K562 (cell line): ENCODE data around the gene CCN6. TPM values are rescaled to one million over a fixed set of nuclear protein-coding genes. Genes with fewer than 3 reads are reported as not detected.

ENCODE experiments used
- ATAC-seq: fragments of 200-7000 bp; cut with Tn5 transposase; 3 replicates; pipeline ENCODE4 v1.9.1; 2020; ENCODE audit warnings: moderate library complexity
- BruUV-seq: library from RNA; stranded (reverse); fragments of 400-500 nt; replicated peaks from 2 replicates; lab custom pipeline; 2021; lab: Mats Ljungman, UMichigan
- CTCF ChIA-PET: fragments of 300-600 bp; formaldehyde crosslinking; extraction: SDS; loops from one replicate; lab custom pipeline; 2021; ENCODE audit warnings: low intra/inter-chr PET ratio; lab: Yijun Ruan, JAX
- POLR2A ChIA-PET: fragments of 300-600, 350-650 bp; sonication (Branson Sonifier 250); formaldehyde crosslinking; extraction: SDS; loops from one replicate; lab custom pipeline; 2021; ENCODE audit warnings: antibody characterized with exemption, inconsistent platforms; lab: Yijun Ruan, JAX
- DNase-seq, 4 experiments: peaks; one replicate each; pipeline versions ENCODE4 v3.0.0 to v3.0.0-alpha.2; 2011 to 2018; ENCODE audit warnings: low spot score in 3 of 4, mixed read lengths in 3 of 4; ENCODE audit errors: extremely low read depth in 1 of 4
- FAIRE-seq: peaks from 2 replicates; lab custom pipeline; 2011; peaks lifted over from hg19 to GRCh38; lab: Jason Lieb, UNC
- H2AFZ ChIP-seq: 2 replicates; pipeline ENCODE4 v1.6.0; 2011; ENCODE audit warnings: low read depth, low read length, control low read depth, inconsistent platforms
- H3K27ac ChIP-seq: fragments of 200-600 bp; 3 replicates; pipeline ENCODE4 v1.8.0; 2011; ENCODE audit warnings: low read depth, mild to moderate bottlenecking, control low read depth, inconsistent platforms, low read length, moderate library complexity, mixed read lengths; ENCODE audit errors: extremely low read depth
- H3K27me3 ChIP-seq, 2 experiments: fragments of 300-600 bp in 1 of 2; 2 replicates in 1 of 2; 3 replicates in 1 of 2; pipeline versions ENCODE4 v1.6.0 to v1.8.0; 2011; ENCODE audit warnings: inconsistent platforms in 2 of 2, low read length in 2 of 2, mild to moderate bottlenecking in 1 of 2, mixed read lengths in 1 of 2, moderate library complexity in 1 of 2; ENCODE audit not compliant: control insufficient read depth in 2 of 2, insufficient read depth in 2 of 2
- H3K36me3 ChIP-seq: fragments of 300-600 bp; 3 replicates; pipeline ENCODE4 v1.8.0; 2011; ENCODE audit warnings: mild to moderate bottlenecking, low read length, inconsistent platforms; ENCODE audit not compliant: control insufficient read depth, insufficient read depth
- H3K4me1 ChIP-seq, 2 experiments: fragments of 200-600 bp in 1 of 2; replicated peaks in 1 of 2; 2 replicates in 1 of 2; 3 replicates in 1 of 2; pipeline versions ENCODE4 v1.5.1 to v1.8.0; 2011; ENCODE audit warnings: inconsistent platforms in 2 of 2, low read length in 2 of 2, mild to moderate bottlenecking in 1 of 2, mixed read lengths in 1 of 2, moderate library complexity in 1 of 2; ENCODE audit not compliant: control insufficient read depth in 2 of 2, insufficient read depth in 2 of 2
- H3K4me2 ChIP-seq: 2 replicates; pipeline ENCODE4 v1.6.1; 2011; ENCODE audit warnings: low read length, control low read depth, inconsistent platforms, mixed read lengths; ENCODE audit not compliant: insufficient read depth
- H3K4me3 ChIP-seq: fragments of 200-600 bp; sonication (generic), shearing (Covaris generic); 2 replicates; pipeline ENCODE4 v1.5.1; 2016; ENCODE audit warnings: control low read depth, inconsistent platforms
- H3K79me2 ChIP-seq: fragments of 200-600 bp; 3 replicates; pipeline ENCODE4 v1.8.0; 2011; ENCODE audit warnings: low read length, inconsistent platforms; ENCODE audit not compliant: control insufficient read depth, insufficient read depth
- H3K9ac ChIP-seq, 2 experiments: 2 replicates each; pipeline versions ENCODE4 v1.6.0 to v1.6.1; 2011; ENCODE audit warnings: low read depth in 2 of 2, low read length in 2 of 2, control low read depth in 1 of 2, inconsistent platforms in 1 of 2, mild to moderate bottlenecking in 1 of 2, mixed read lengths in 1 of 2; ENCODE audit not compliant: insufficient read depth in 1 of 2
- H3K9me1 ChIP-seq: one replicate; pipeline ENCODE4 v1.6.0; 2011; ENCODE audit warnings: inconsistent platforms, mild to moderate bottlenecking, low read length, moderate library complexity; ENCODE audit not compliant: control insufficient read depth, insufficient read depth
- H3K9me3 ChIP-seq: replicated peaks from 2 replicates; pipeline ENCODE4 v1.5.1; 2011; ENCODE audit warnings: low read depth, low read length, inconsistent platforms; ENCODE audit not compliant: control insufficient read depth, insufficient read depth
- H4K20me1 ChIP-seq: replicated peaks from 2 replicates; pipeline ENCODE4 v1.6.1; 2011; ENCODE audit warnings: low read length, inconsistent platforms, mixed read lengths; ENCODE audit not compliant: control insufficient read depth, insufficient read depth
- EZH2 ChIP-seq: IDR thresholded peaks from 2 replicates; pipeline ENCODE4 v1.6.1; 2012; ENCODE audit warnings: low read depth, mild to moderate bottlenecking, inconsistent platforms, low read length, borderline replicate concordance
- HMG20A ChIP-seq: fragments of 450-650 bp; formaldehyde crosslinking; conservative IDR thresholded peaks from 2 replicates; pipeline ENCODE4 v1.4.0; 2020; ENCODE audit warnings: mild to moderate bottlenecking, mixed read lengths
- IFI16 ChIP-seq: fragments of 250-450 bp; sonication (Bioruptor Pico); IDR thresholded peaks from 2 replicates; pipeline ENCODE4 v2.1.2; 2022; ENCODE audit warnings: mild to moderate bottlenecking, inconsistent platforms
- IRF2 ChIP-seq: sonication (generic); formaldehyde crosslinking; IDR thresholded peaks from 2 replicates; pipeline ENCODE4 v1.8.1; 2022; ENCODE audit warnings: mild to moderate bottlenecking, missing genetic modification reagents
- NFE2 ChIP-seq: IDR thresholded peaks from 2 replicates; pipeline ENCODE4 v1.6.1; 2014; ENCODE audit warnings: antibody characterized with exemption, low read depth
- PYGO2 ChIP-seq: fragments of 450-650 bp; IDR thresholded peaks from 2 replicates; pipeline ENCODE4 v1.6.1; 2016; ENCODE audit warnings: mild to moderate bottlenecking, missing genetic modification characterization, moderate library complexity, missing compliant biosample characterization
- SREBF1 ChIP-seq: fragments of 150-350 bp; IDR thresholded peaks from 2 replicates; pipeline ENCODE4 v1.6.1; 2014; ENCODE audit warnings: antibody characterized with exemption, low read depth, low read length, borderline replicate concordance
- ZNF445 ChIP-seq: fragments of 250-450 bp; sonication (Bioruptor Pico); IDR thresholded peaks from 2 replicates; pipeline ENCODE4 v1.4.0; 2020; ENCODE audit warnings: low read depth, mild to moderate bottlenecking, moderate library complexity
- WGBS: fragments of 100-300 bp; shearing (Covaris generic); methylation state at CpG from one replicate; pipeline ENCODE4 v1.1.6; 2016; ENCODE audit warnings: low coverage, mixed read lengths; ENCODE audit not compliant: insufficient coverage; ENCODE audit errors: missing lambda C conversion rate; 5-methylcytosine and 5-hydroxymethylcytosine counted together
- in situ Hi-C: fragments of 300-500 bp; cut with MboI; formaldehyde crosslinking; loops from 4 replicates; pipeline ENCODE4 v1.15.0; 2018; ENCODE audit warnings: inconsistent platforms, mixed read lengths
- intact Hi-C: fragments of 100-400 bp; cut with micrococcal nuclease; formaldehyde crosslinking; loops from 2 replicates; pipeline ENCODE4 v1.14.2; 2022
- polyA plus RNA-seq, 8 experiments: library from polyadenylated mRNA; depleted of rRNA in 4 of 8; stranded (reverse) in 5 of 8; unstranded in 3 of 8; fragments of >200 nt; fragmentation: Nextera tagmentation in 2 of 8; fragmentation: Illumina TruSeq in 1 of 8; extraction: Ambion mirVana in 2 of 8; extraction: Trizol in 1 of 8; gene quantifications; 2 replicates each; pipeline versions ENCODE4 v1.2.1 to v1.2.3, GENCODE V29; 2011 to 2014; ENCODE audit warnings: inconsistent platforms in 1 of 8, missing spikeins in 1 of 8
- total RNA-seq, 7 experiments: library from RNA; depleted of rRNA in 6 of 7; stranded (reverse); fragments of >200 nt in 6 of 7; fragmentation: Illumina TruSeq in 2 of 7; extraction: Trizol in 2 of 7; gene quantifications; 2 replicates each; pipeline versions ENCODE4 v1.2.1 to v1.2.3, GENCODE V29; 2011 to 2021; ENCODE audit warnings: low replicate concordance in 1 of 7
- TF ChIP-seq, protein P1 (sequence below): fragments of 450-650 bp; formaldehyde crosslinking; IDR thresholded peaks from 2 replicates; pipeline ENCODE4 v1.4.0; 2020; ENCODE audit warnings: mild to moderate bottlenecking, moderate library complexity
- TF ChIP-seq, protein P2 (sequence below): fragments of 450-650 bp; IDR thresholded peaks from 2 replicates; pipeline ENCODE4 v1.6.1; 2018; ENCODE audit warnings: mild to moderate bottlenecking, low read depth; ENCODE audit not compliant: partially characterized antibody
- TF ChIP-seq, protein P3 (sequence below): fragments of 250-450 bp; sonication (Bioruptor Pico); IDR thresholded peaks from 2 replicates; pipeline ENCODE4 v1.5.0; 2021; ENCODE audit warnings: mild to moderate bottlenecking, moderate library complexity

CCN6 gene
- total and polyA plus RNA-seq, 9 of the 15 experiments (the other 6 are each of a cell fraction or from before 2014, with no cell fraction given) = 0.04 to 0.62 (median 0.21) TPM; not detected in 2

DNA sequence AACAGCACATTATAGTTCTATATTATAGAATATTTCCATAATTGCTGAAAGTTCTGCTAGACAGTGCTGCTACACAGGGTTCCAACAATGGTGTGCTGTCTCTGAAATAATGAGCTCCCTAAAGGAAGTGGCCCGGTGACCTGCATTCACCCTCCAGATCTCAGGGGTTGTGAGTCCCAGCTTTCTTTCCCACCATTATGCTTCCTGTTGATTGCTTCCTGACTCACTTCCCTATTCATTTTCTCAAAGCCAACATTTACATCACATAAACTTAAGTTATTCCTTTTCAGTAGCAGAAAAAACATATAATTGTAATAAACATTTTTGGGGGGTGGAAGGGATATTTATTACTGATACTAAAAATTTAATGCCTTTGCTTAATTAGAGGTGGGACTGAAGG lies 12.9 kb upstream of the CCN6 start (continued):
- TF ChIP-seq IFI16 = no peak
- no peak for TF ChIP-seq IRF2 (CRISPR knock-in tag)
- no peak for TF ChIP-seq SREBF1
- TF ChIP-seq, protein P1, sequence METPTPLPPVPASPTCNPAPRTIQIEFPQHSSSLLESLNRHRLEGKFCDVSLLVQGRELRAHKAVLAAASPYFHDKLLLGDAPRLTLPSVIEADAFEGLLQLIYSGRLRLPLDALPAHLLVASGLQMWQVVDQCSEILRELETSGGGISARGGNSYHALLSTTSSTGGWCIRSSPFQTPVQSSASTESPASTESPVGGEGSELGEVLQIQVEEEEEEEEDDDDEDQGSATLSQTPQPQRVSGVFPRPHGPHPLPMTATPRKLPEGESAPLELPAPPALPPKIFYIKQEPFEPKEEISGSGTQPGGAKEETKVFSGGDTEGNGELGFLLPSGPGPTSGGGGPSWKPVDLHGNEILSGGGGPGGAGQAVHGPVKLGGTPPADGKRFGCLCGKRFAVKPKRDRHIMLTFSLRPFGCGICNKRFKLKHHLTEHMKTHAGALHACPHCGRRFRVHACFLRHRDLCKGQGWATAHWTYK (CRISPR knock-in tag) = no peak
- TF ChIP-seq, protein P2, sequence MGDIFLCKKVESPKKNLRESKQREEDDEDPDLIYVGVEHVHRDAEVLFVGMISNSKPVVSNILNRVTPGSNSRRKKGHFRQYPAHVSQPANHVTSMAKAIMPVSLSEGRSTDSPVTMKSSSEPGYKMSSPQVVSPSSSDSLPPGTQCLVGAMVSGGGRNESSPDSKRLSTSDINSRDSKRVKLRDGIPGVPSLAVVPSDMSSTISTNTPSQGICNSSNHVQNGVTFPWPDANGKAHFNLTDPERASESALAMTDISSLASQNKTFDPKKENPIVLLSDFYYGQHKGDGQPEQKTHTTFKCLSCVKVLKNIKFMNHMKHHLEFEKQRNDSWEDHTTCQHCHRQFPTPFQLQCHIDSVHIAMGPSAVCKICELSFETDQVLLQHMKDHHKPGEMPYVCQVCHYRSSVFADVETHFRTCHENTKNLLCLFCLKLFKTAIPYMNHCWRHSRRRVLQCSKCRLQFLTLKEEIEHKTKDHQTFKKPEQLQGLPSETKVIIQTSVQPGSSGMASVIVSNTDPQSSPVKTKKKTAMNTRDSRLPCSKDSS = no peak
- TF ChIP-seq HMG20A (CRISPR knock-in tag) = no peak
- TF ChIP-seq PYGO2 (tag) = no peak
- TF ChIP-seq NFE2 = no peak
- no peak for TF ChIP-seq EZH2

DNA sequence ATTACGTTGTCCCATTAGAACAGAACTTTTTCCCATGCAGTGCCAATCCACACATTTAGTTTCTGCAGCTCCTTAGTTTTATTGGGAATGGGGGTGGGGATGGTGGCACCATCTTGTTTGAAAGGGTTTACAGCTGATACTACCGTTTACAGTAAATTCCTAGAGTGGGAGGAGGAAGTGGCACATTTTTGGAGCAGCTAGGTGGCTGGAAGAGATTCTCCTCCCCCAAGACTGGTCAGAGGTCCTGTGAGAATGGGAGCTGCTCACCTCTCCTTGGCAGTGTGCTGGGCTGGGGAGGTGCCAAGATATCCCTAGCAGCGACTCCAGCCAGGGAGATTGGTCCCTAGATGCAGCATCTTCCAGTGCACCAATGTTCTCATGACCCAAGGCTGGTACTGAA lies 12.4 kb upstream of the CCN6 start:
- no TSS peak for BruUV-seq
- Histone ChIP-seq H3K27me3 (peaks cover 13 to 24% of the 10 kb centered on the region in 2 experiments), H3K9me1 (no peaks in the 10 kb centered on the region), H4K20me1 (no peaks in the 10 kb centered on the region), H3K79me2 (no peaks in the 10 kb centered on the region), H3K4me2 (no peak overlapping the region), H3K36me3 (no peaks in the 10 kb centered on the region), H3K9ac (no peak overlapping the region), H3K9me3 (no peaks in the 10 kb centered on the region; the same call in 1 of the 2 replicates), H3K4me1 (peaks cover 0 to 5% of the 10 kb centered on the region in 2 experiments; a peak in 1 of 5 replicates), H2AFZ (no peak overlapping the region), H3K27ac (no peak overlapping the region), H3K4me3 (no peak overlapping the region)
- WGBS = 12% methylated on average over 3 of the region's 3 CpGs
- in situ Hi-C loops (no loop called here), intact Hi-C loops (loop anchor here (5.0 kb wide), 2 partner anchors 44 to 169 kb away; partner anchors contain the start of gene FYN)
- FAIRE-seq (no peak), DNase-seq (no peak), ATAC-seq (no peak)
- CTCF ChIA-PET = no interaction called here
- POLR2A ChIA-PET = no interaction called here
- TF ChIP-seq ZNF445 (CRISPR knock-in tag) = no peak
- TF ChIP-seq, protein P3, sequence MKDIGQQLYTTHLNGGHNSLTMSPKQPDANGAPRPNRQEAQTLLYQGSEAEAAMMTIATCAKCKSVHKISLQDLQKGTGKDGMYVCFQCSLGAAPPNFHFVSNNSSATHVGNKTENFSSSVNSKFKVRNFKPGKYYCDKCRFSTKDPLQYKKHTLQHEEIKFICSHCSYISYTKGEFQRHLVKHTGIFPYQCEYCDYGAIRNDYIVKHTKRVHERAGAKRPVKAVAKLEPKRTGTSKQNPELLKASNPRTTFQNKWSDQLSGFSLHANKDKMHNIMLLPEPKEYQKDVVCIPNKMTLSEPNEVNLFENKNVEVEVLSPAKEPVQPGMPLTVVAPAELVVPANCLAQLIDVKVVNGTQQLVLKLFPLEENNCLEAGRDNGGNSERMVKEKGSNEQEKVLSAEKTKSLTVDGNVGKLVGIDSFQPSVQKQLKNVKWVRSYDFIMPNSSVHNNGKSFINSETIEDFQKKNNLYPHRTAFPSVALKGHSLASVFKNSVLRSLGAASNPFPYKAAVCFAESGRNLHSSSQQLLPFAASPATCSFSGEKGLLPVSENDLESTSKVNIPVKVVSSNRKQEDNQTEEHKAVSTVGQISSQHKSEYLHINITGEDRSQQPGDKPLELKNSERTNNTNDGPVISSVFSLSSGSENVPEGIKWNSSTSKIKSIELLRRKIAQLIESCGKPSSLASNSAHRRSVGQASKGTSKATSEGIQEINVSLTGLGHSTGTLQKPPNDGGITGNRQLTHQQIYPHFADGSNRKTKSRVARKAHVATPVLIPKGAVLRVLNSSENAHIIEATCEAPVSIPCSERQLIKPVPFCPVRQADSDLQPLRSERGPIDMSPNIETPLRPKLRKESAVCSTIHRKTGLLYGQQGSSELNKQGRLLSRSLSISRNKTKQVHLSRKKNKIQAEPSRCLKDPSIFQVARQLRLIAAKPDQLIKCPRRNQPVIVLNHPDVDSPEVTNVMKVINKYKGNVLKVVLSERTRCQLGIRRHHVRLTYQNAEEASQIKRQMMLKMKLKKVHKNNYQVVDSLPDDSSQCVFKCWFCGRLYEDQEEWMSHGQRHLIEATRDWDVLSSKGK (CRISPR knock-in tag) = no peak
